A549 (cell line): Measurements from ENCODE around the gene SLC45A2. TPM values are rescaled to one million over a fixed set of nuclear protein-coding genes. Genes with fewer than 3 reads are reported as not detected.

Experiments used
- ATAC-seq, 2 experiments: fragments of 200-7000 bp in 1 of 2; fragments of >200 bp in 1 of 2; cut with Nextera tagmentation in 1 of 2; cut with Tn5 transposase in 1 of 2; 3 replicates each; pipeline versions ENCODE4 v1.8.0 to v1.9.1; 2018 to 2020; ENCODE audit warnings: mild to moderate bottlenecking in 1 of 2, moderate library complexity in 1 of 2
- CTCF ChIA-PET: fragments of 300-600 bp; sonication (Branson Sonifier 250); formaldehyde crosslinking; extraction: SDS; loops from one replicate; lab custom pipeline; 2021; ENCODE audit warnings: antibody characterized with exemption, inconsistent platforms; lab: Yijun Ruan, JAX
- POLR2A ChIA-PET: fragments of 350-600 bp; formaldehyde crosslinking; extraction: SDS; loops from one replicate; lab custom pipeline; 2021; ENCODE audit warnings: antibody characterized with exemption, inconsistent platforms; lab: Yijun Ruan, JAX
- DNase-seq, 2 experiments: peaks; one replicate each; pipeline versions ENCODE4 v3.0.0 to v3.0.0-alpha.2; 2011 to 2016; ENCODE audit warnings: low read depth in 1 of 2, low spot score in 1 of 2
- FAIRE-seq: peaks from 2 replicates; lab custom pipeline; 2011; peaks lifted over from hg19 to GRCh38; lab: Jason Lieb, UNC
- H3K27ac ChIP-seq, 2 experiments: fragments of >200 bp; sonication (Bioruptor Twin); formaldehyde crosslinking; 3 replicates each; pipeline ENCODE4 v1.5.1; 2016 to 2017
- H3K4me1 ChIP-seq: fragments of >200 bp; sonication (Bioruptor Twin); formaldehyde crosslinking; 3 replicates; pipeline ENCODE4 v1.6.1; 2016
- H3K4me2 ChIP-seq: fragments of >200 bp; sonication (Bioruptor Twin); formaldehyde crosslinking; 3 replicates; pipeline ENCODE4 v1.6.1; 2016
- H3K4me3 ChIP-seq: fragments of >200 bp; sonication (Bioruptor Twin); formaldehyde crosslinking; 3 replicates; pipeline ENCODE4 v1.5.1; 2016
- H3K9me3 ChIP-seq: fragments of >200 bp; sonication (Bioruptor Twin); formaldehyde crosslinking; 3 replicates; pipeline ENCODE4 v1.6.1; 2016
- EHF ChIP-seq: fragments of 250-450 bp; sonication (Bioruptor Pico); IDR thresholded peaks from 2 replicates; pipeline ENCODE4 v1.5.0; 2020; ENCODE audit warnings: mild to moderate bottlenecking
- EP300 ChIP-seq, 2 experiments: fragments of >200 bp; sonication (Bioruptor Twin); formaldehyde crosslinking; IDR thresholded peaks; 2 replicates in 1 of 2; 3 replicates in 1 of 2; pipeline ENCODE4 v1.6.1; 2016 to 2017
- GATA3 ChIP-seq: IDR thresholded peaks from 2 replicates; pipeline ENCODE4 v1.6.1; 2012; ENCODE audit warnings: borderline replicate concordance
- HDAC2 ChIP-seq: fragments of 200-600 bp; sonication (generic); IDR thresholded peaks from 2 replicates; pipeline ENCODE4 v1.6.1; 2016
- HEYL ChIP-seq: fragments of 250-450 bp; sonication (Bioruptor Pico); IDR thresholded peaks from 2 replicates; pipeline ENCODE4 v1.8.0; 2021; ENCODE audit warnings: mild to moderate bottlenecking, moderate library complexity
- HOXB13 ChIP-seq: fragments of 250-450 bp; sonication (Bioruptor Pico); IDR thresholded peaks from 2 replicates; pipeline ENCODE4 v1.5.0; 2020; ENCODE audit warnings: low read depth, mild to moderate bottlenecking, moderate library complexity
- PHF8 ChIP-seq: fragments of 200-600 bp; sonication (generic); IDR thresholded peaks from 2 replicates; pipeline ENCODE4 v1.6.1; 2016; ENCODE audit warnings: low read depth, mild to moderate bottlenecking, antibody characterized with exemption, moderate library complexity, borderline replicate concordance
- RAD21 ChIP-seq, 2 experiments: fragments of >200 bp in 1 of 2; sonication (Bioruptor Twin) in 1 of 2; formaldehyde crosslinking in 1 of 2; IDR thresholded peaks in 1 of 2; conservative IDR thresholded peaks in 1 of 2; 2 replicates in 1 of 2; 3 replicates in 1 of 2; pipeline ENCODE4 v1.6.1; 2012 to 2018; ENCODE audit warnings: inconsistent platforms in 1 of 2
- RFX5 ChIP-seq: fragments of 450-650 bp; IDR thresholded peaks from 2 replicates; pipeline ENCODE4 v1.7.1; 2014; ENCODE audit warnings: antibody characterized with exemption, mild to moderate bottlenecking, moderate library complexity
- WGBS: methylation state at CpG from one replicate; pipeline ENCODE4 v1.1.6; 2017; ENCODE audit errors: missing lambda C conversion rate; 5-methylcytosine and 5-hydroxymethylcytosine counted together
- polyA plus RNA-seq, 4 experiments: library from polyadenylated mRNA; depleted of rRNA in 3 of 4; stranded (reverse); fragments of >200 nt; fragmentation: RNase III in 1 of 4; extraction: RNeasy Plus Mini Kit Qiagen cat#74134 plus additional on column Dnase treatment in 1 of 4; gene quantifications; 2 replicates in 3 of 4; 3 replicates in 1 of 4; pipeline ENCODE4 v1.2.3, GENCODE V29; 2011 to 2017
- TF ChIP-seq, protein P1 (sequence below): fragments of 250-450 bp; sonication (Bioruptor Pico); IDR thresholded peaks from 2 replicates; pipeline ENCODE4 v1.5.0; 2021; ENCODE audit warnings: mild to moderate bottlenecking, moderate library complexity, borderline replicate concordance
- TF ChIP-seq, protein P2 (sequence below): fragments of >200 bp; sonication (Bioruptor Twin); formaldehyde crosslinking; IDR thresholded peaks from 3 replicates; pipeline ENCODE4 v1.5.1; 2016
- TF ChIP-seq, protein P3 (sequence below): fragments of 150-350 bp; IDR thresholded peaks from 2 replicates; pipeline ENCODE4 v1.6.1; 2014; ENCODE audit warnings: low read depth, mild to moderate bottlenecking, low read length

SLC45A2 gene
- polyA plus RNA-seq, 2 of the 4 experiments (the other 2 are of a cell fraction) = not detected

DNA sequence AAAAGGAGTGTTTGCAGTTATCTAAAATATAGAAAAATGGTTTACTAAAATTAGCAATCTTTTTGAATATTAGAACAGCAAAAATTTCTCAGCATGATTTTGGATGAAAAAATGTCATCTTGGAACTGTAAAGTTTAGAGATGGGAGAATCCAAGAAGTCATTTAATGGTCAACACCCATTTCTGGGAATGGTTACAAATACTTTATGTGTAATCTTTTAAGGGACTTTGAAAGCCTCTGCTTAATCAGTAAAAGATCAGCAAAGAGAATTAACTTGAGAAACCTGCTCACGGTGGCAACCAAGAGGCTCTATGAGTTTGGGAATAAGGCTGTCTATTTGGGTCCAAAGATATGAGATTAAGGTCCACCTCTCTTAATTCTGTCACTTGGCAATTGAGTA lies 45.6 kb upstream of the SLC45A2 start:
- 0 out of 3 replicates have a peak, but pooled peaks cover 3% of the 10 kb centered on the region for H3K4me1 ChIP-seq
- ATAC-seq (no peak), DNase-seq (no peak), FAIRE-seq (no peak)
- no peak overlapping the region for H3K4me2 ChIP-seq
- no peaks in the 10 kb centered on the region for H3K9me3 ChIP-seq
- 19% methylated on average over 1 of the region's 1 CpG for WGBS
- ChIA-PET POLR2A (no interaction called here), CTCF (no interaction called here)
- TF ChIP-seq RAD21 (conservative IDR thresholded peaks at IDR 0.05 in 1 of 2, IDR thresholded peaks at IDR 0.05 in 1 of 2) = no peak
- TF ChIP-seq HEYL (CRISPR knock-in tag) = no peak
- no peak overlapping the region for H3K27ac ChIP-seq
- no peak overlapping the region for H3K4me3 ChIP-seq

GRCh38 chr5:34028349-34028748 lies 43.9 kb upstream of the SLC45A2 start:
- POLR2A ChIA-PET = no interaction called here
- TF ChIP-seq RFX5 (no peak), PHF8 (no peak), EP300 (IDR thresholded peaks at IDR 0.05) (no peak), HEYL (CRISPR knock-in tag) (no peak), HOXB13 (CRISPR knock-in tag) (no peak), EHF (no peak), GATA3 (no peak)
- TF ChIP-seq, protein P1, sequence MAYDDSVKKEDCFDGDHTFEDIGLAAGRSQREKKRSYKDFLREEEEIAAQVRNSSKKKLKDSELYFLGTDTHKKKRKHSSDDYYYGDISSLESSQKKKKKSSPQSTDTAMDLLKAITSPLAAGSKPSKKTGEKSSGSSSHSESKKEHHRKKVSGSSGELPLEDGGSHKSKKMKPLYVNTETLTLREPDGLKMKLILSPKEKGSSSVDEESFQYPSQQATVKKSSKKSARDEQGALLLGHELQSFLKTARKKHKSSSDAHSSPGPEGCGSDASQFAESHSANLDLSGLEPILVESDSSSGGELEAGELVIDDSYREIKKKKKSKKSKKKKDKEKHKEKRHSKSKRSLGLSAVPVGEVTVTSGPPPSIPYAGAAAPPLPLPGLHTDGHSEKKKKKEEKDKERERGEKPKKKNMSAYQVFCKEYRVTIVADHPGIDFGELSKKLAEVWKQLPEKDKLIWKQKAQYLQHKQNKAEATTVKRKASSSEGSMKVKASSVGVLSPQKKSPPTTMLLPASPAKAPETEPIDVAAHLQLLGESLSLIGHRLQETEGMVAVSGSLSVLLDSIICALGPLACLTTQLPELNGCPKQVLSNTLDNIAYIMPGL (CRISPR knock-in tag) = no peak
- TF ChIP-seq, protein P2, sequence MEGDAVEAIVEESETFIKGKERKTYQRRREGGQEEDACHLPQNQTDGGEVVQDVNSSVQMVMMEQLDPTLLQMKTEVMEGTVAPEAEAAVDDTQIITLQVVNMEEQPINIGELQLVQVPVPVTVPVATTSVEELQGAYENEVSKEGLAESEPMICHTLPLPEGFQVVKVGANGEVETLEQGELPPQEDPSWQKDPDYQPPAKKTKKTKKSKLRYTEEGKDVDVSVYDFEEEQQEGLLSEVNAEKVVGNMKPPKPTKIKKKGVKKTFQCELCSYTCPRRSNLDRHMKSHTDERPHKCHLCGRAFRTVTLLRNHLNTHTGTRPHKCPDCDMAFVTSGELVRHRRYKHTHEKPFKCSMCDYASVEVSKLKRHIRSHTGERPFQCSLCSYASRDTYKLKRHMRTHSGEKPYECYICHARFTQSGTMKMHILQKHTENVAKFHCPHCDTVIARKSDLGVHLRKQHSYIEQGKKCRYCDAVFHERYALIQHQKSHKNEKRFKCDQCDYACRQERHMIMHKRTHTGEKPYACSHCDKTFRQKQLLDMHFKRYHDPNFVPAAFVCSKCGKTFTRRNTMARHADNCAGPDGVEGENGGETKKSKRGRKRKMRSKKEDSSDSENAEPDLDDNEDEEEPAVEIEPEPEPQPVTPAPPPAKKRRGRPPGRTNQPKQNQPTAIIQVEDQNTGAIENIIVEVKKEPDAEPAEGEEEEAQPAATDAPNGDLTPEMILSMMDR = no peak
- WGBS = 52% methylated on average over 3 of the region's 3 CpGs
- Histone ChIP-seq H3K4me3 (no peak overlapping the region), H3K9me3 (no peaks in the 10 kb centered on the region), H3K27ac (no peak overlapping the region), H3K4me1 (no peaks in the 10 kb centered on the region), H3K4me2 (no peak overlapping the region)
- FAIRE-seq (no peak), DNase-seq (no peak), ATAC-seq (no peak)
- CTCF ChIA-PET = no interaction called here

GRCh38 chr5:34026089-34026761 lies 41.7 kb upstream of the SLC45A2 start:
- ATAC-seq (no peak), FAIRE-seq (no peak)

More at GRCh38 chr5:34026089-34026761, 41.7 kb upstream of the SLC45A2 start:
- 58% methylated on average over 9 of the region's 9 CpGs for WGBS
- POLR2A ChIA-PET = no interaction called here
- no peaks in the 10 kb centered on the region for H3K9me3 ChIP-seq
- DNase-seq = no peak
- no peak overlapping the region for H3K4me3 ChIP-seq
- CTCF ChIA-PET = interaction anchor here (0.7 kb wide), 1 partner anchor 532 kb away, joined by 5 read pairs; no protein-coding TSS in a partner anchor
- no peaks in the 10 kb centered on the region for H3K4me1 ChIP-seq
- TF ChIP-seq HDAC2 = no peak
- no peak for TF ChIP-seq RAD21 (conservative IDR thresholded peaks at IDR 0.05 in 1 of 2, IDR thresholded peaks at IDR 0.05 in 1 of 2)
- TF ChIP-seq HEYL (CRISPR knock-in tag) = no peak
- TF ChIP-seq, protein P1 (CRISPR knock-in tag) = no peak
- TF ChIP-seq, protein P3, sequence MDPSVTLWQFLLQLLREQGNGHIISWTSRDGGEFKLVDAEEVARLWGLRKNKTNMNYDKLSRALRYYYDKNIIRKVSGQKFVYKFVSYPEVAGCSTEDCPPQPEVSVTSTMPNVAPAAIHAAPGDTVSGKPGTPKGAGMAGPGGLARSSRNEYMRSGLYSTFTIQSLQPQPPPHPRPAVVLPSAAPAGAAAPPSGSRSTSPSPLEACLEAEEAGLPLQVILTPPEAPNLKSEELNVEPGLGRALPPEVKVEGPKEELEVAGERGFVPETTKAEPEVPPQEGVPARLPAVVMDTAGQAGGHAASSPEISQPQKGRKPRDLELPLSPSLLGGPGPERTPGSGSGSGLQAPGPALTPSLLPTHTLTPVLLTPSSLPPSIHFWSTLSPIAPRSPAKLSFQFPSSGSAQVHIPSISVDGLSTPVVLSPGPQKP = no peak
- no peak overlapping the region for H3K4me2 ChIP-seq
- no peak overlapping the region for H3K27ac ChIP-seq
